AG09319 (cell line): Measurements from ENCODE around the gene PFKP.

ENCODE experiments used
- DNase-seq: peaks from one replicate; pipeline ENCODE4 v3.0.0-alpha.2; 2010; ENCODE audit warnings: low read depth; ENCODE audit errors: extremely low read depth
- CTCF ChIP-seq: IDR thresholded peaks from 2 replicates; pipeline ENCODE4 v1.5.1; 2011; ENCODE audit warnings: low read depth, mild to moderate bottlenecking, inconsistent platforms, low read length, moderate library complexity

PFKP gene

GRCh38 chr10:3118641-3119091 is 51.3 kb downstream of the PFKP start:
- no peak for DNase-seq
- TF ChIP-seq CTCF, result no peak

- DNase-seq, result no peak
- peak; percentile 45 for TF ChIP-seq CTCF
Measured at GRCh38 chr10:3119796-3120459, 52.6 kb downstream of the PFKP start.

GRCh38 chr10:3122034-3122433 is 54.7 kb downstream of the PFKP start:
- no peak for TF ChIP-seq CTCF
- DNase-seq, result no peak

- no peak for DNase-seq
- no peak for TF ChIP-seq CTCF
Measured at GRCh38 chr10:3122486-3123205, 55.3 kb downstream of the PFKP start.

- TF ChIP-seq CTCF, result no peak
- DNase-seq, result no peak
Measured at GRCh38 chr10:3123571-3124411, 56.4 kb downstream of the PFKP start.

GRCh38 chr10:3124412-3125175 is 57.2 kb downstream of the PFKP start:
- DNase-seq, result no peak
- TF ChIP-seq CTCF, result no peak
